KBM-7 (cell line): ENCODE data around the gene TBC1D17.
A peak's percentile ranks its signal among the peaks of the same experiment; 100 is the strongest.

Source experiments
- DNase-seq: peaks from one replicate; pipeline ENCODE4 v3.0.0-alpha.2; 2015
- in situ Hi-C: fragments of 300-500 bp; cut with MboI; formaldehyde crosslinking; loops from 2 replicates; pipeline ENCODE4 v1.14.3; 2020; ENCODE audit warnings: low sequenced_read_pairs, low pct_unique_long_range_greater_than_20kb, mixed read lengths

TBC1D17 gene

GRCh38 chr19:49887037-49887664, 9.6 kb downstream of the TBC1D17 start:
- in situ Hi-C loops = no loop called here
- no peak for DNase-seq

- in situ Hi-C loops = no loop called here
- no peak for DNase-seq
Measured at GRCh38 chr19:49887665-49888509, 10.4 kb downstream of the TBC1D17 start.

GRCh38 chr19:49888510-49888824, 11.0 kb downstream of the TBC1D17 start:
- in situ Hi-C loops = no loop called here
- no peak for DNase-seq

GRCh38 chr19:49889038-49889686, 11.7 kb downstream of the TBC1D17 start:
- DNase-seq = no peak
- in situ Hi-C loops = no loop called here

- in situ Hi-C loops = no loop called here
- DNase-seq = no peak
Measured at GRCh38 chr19:49889687-49890348, 12.3 kb downstream of the TBC1D17 start.

GRCh38 chr19:49890349-49891311, 13.1 kb downstream of the TBC1D17 start:
- DNase-seq = no peak
- in situ Hi-C loops = no loop called here

GRCh38 chr19:49891393-49891792, 13.9 kb downstream of the TBC1D17 start:
- in situ Hi-C loops = no loop called here
- no peak for DNase-seq

- in situ Hi-C loops = no loop called here
- no peak for DNase-seq
Measured at GRCh38 chr19:49892716-49893115, 15.2 kb downstream of the TBC1D17 start.

- in situ Hi-C loops = no loop called here
- no peak for DNase-seq
Measured at GRCh38 chr19:49894011-49894664, 16.6 kb downstream of the TBC1D17 start.

- in situ Hi-C loops = no loop called here
- DNase-seq = no peak
Measured at GRCh38 chr19:49894879-49895565, 17.5 kb downstream of the TBC1D17 start.

- in situ Hi-C loops = no loop called here
- DNase-seq = no peak
Measured at GRCh38 chr19:49895566-49896297, 18.2 kb downstream of the TBC1D17 start.

- DNase-seq = peak; percentile 73
- in situ Hi-C loops = no loop called here
Measured at GRCh38 chr19:49896863-49897621, 19.5 kb downstream of the TBC1D17 start, which contains the start of gene IL4I1. IL4I1 (minus strand) TSS chr19:49896887; CDS start chr19:49896160, 727 bp downstream.

GRCh38 chr19:49904136-49904535, 26.6 kb downstream of the TBC1D17 start:
- in situ Hi-C loops = no loop called here
- DNase-seq = no peak

- DNase-seq = no peak
- in situ Hi-C loops = no loop called here
Measured at GRCh38 chr19:49906879-49907564, 29.5 kb downstream of the TBC1D17 start.

- no peak for DNase-seq
- in situ Hi-C loops = no loop called here
Measured at GRCh38 chr19:49907745-49908446, 30.4 kb downstream of the TBC1D17 start.
